Mesenchymal stem cell (in vitro differentiated cells and primary cell): Measurements from ENCODE around the gene MNAT1.

Source experiments
- DNase-seq: peaks from one replicate; pipeline ENCODE4 v3.0.0-alpha.2; 2013
- H2AFZ ChIP-seq: one replicate; pipeline ENCODE4 v1.6.1; 2013; ENCODE audit warnings: low read depth, mild to moderate bottlenecking, control low read depth, inconsistent platforms, low read length, moderate library complexity
- H2AK5ac ChIP-seq: 2 replicates; pipeline ENCODE4 v1.6.1; 2013; ENCODE audit warnings: low read length, moderate library complexity, mild to moderate bottlenecking, inconsistent platforms; ENCODE audit not compliant: severe bottlenecking
- H2BK120ac ChIP-seq: one replicate; pipeline ENCODE4 v1.6.1; 2013; ENCODE audit warnings: low read depth, mild to moderate bottlenecking, inconsistent platforms, low read length, moderate library complexity
- H2BK12ac ChIP-seq, 2 experiments: one replicate each; pipeline ENCODE4 v1.6.1; 2013; ENCODE audit warnings: inconsistent platforms in 2 of 2, low read length in 2 of 2, mild to moderate bottlenecking in 2 of 2, moderate library complexity in 2 of 2, control low read depth in 1 of 2
- H2BK15ac ChIP-seq: one replicate; pipeline ENCODE4 v1.6.1; 2013; ENCODE audit warnings: mild to moderate bottlenecking, low read depth, inconsistent platforms; ENCODE audit not compliant: poor library complexity, severe bottlenecking
- H2BK5ac ChIP-seq: 2 replicates; pipeline ENCODE4 v1.6.1; 2013; ENCODE audit warnings: low read depth, mild to moderate bottlenecking, low read length, control low read depth, inconsistent platforms; ENCODE audit not compliant: poor library complexity, severe bottlenecking
- H3K14ac ChIP-seq, 2 experiments: one replicate each; pipeline ENCODE4 v1.6.1; 2013; ENCODE audit warnings: inconsistent platforms in 2 of 2, low read length in 2 of 2, control low read depth in 1 of 2, mild to moderate bottlenecking in 1 of 2, moderate library complexity in 1 of 2
- H3K18ac ChIP-seq, 2 experiments: one replicate each; pipeline ENCODE4 v1.6.1; 2013; ENCODE audit warnings: inconsistent platforms in 2 of 2, low read length in 2 of 2, control low read depth in 1 of 2, low read depth in 1 of 2, mild to moderate bottlenecking in 1 of 2
- H3K23ac ChIP-seq, 2 experiments: one replicate each; pipeline ENCODE4 v1.6.1; 2013; ENCODE audit warnings: inconsistent platforms in 2 of 2, low read length in 2 of 2, mild to moderate bottlenecking in 2 of 2, moderate library complexity in 2 of 2, control low read depth in 1 of 2
- H3K27ac ChIP-seq: 2 replicates; pipeline ENCODE4 v1.5.1; 2013; ENCODE audit warnings: mild to moderate bottlenecking, moderate library complexity, low read length, control low read depth, inconsistent platforms; ENCODE audit not compliant: poor library complexity, severe bottlenecking
- H3K27me3 ChIP-seq, 2 experiments: 2 replicates each; pipeline versions ENCODE4 v1.6.1 to v1.7.0; 2013; ENCODE audit warnings: low read length in 2 of 2, mild to moderate bottlenecking in 2 of 2, moderate library complexity in 2 of 2, control low read depth in 1 of 2, inconsistent platforms in 1 of 2; ENCODE audit not compliant: control insufficient read depth in 1 of 2, insufficient read depth in 1 of 2
- H3K36me3 ChIP-seq, 2 experiments: 2 replicates each; pipeline versions ENCODE4 v1.6.1 to v1.7.0; 2013; ENCODE audit warnings: low read length in 2 of 2, control low read depth in 1 of 2, inconsistent platforms in 1 of 2, low read depth in 1 of 2, mild to moderate bottlenecking in 1 of 2; ENCODE audit not compliant: insufficient read depth in 2 of 2, control insufficient read depth in 1 of 2
- H3K4ac ChIP-seq, 2 experiments: one replicate each; pipeline ENCODE4 v1.6.1; 2013; ENCODE audit warnings: inconsistent platforms in 2 of 2, low read length in 2 of 2, mild to moderate bottlenecking in 2 of 2, moderate library complexity in 2 of 2, control low read depth in 1 of 2, low read depth in 1 of 2
- H3K4me1 ChIP-seq: 2 replicates; pipeline ENCODE4 v1.6.1; 2013; ENCODE audit warnings: low read depth, low read length, control low read depth; ENCODE audit not compliant: control insufficient read depth, insufficient read depth
- H3K4me2 ChIP-seq: 2 replicates; pipeline ENCODE4 v1.6.1; 2013; ENCODE audit warnings: low read length, mild to moderate bottlenecking, inconsistent platforms; ENCODE audit not compliant: poor library complexity, severe bottlenecking
- H3K4me3 ChIP-seq, 2 experiments: 2 replicates each; pipeline versions ENCODE4 v1.5.1 to v1.7.0; 2013; ENCODE audit warnings: low read length in 2 of 2, mild to moderate bottlenecking in 2 of 2, control low read depth in 1 of 2, low read depth in 1 of 2; ENCODE audit not compliant: insufficient read depth in 1 of 2
- H3K79me1 ChIP-seq: replicated peaks from 2 replicates; pipeline ENCODE4 v1.6.1; 2013; ENCODE audit warnings: mild to moderate bottlenecking, control low read depth, low read length, inconsistent platforms; ENCODE audit not compliant: poor library complexity, severe bottlenecking
- H3K9ac ChIP-seq: 2 replicates; pipeline ENCODE4 v1.7.0; 2013; ENCODE audit warnings: mild to moderate bottlenecking, low read length, moderate library complexity
- H3K9me3 ChIP-seq: 2 replicates; pipeline ENCODE4 v1.7.0; 2013; ENCODE audit warnings: mild to moderate bottlenecking, low read length; ENCODE audit not compliant: control insufficient read depth
- H4K8ac ChIP-seq: one replicate; pipeline ENCODE4 v1.6.1; 2013; ENCODE audit warnings: inconsistent platforms, mild to moderate bottlenecking, low read length, moderate library complexity
- H4K91ac ChIP-seq: one replicate; pipeline ENCODE4 v1.6.1; 2013; ENCODE audit warnings: mild to moderate bottlenecking, low read length, inconsistent platforms
- WGBS: methylation state at CpG from one replicate; pipeline ENCODE4 v1.1.7; 2013; ENCODE audit warnings: mixed read lengths; 5-methylcytosine and 5-hydroxymethylcytosine counted together

The MNAT1 gene

DNA sequence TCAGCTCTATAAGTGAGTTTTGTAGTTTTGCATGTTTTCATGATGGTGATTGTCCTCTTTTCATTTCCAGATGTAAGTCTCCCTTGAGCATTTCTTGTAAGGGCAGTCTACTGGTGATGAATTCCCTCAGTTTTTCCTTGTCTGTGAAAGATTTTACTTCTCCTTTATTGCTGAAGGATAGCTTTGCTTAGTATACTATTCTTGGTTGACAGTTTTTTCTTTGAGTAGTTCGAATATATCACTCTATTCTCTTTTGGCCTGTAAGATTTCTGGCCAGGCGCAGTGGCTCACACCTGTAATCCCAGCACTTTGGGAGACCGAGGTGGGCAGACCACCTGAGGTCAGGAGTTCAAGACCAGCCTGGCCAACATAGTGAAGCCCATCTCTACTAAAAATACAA lies 34.0 kb upstream of the MNAT1 start:
- DNase-seq, result no peak
- Histone ChIP-seq H3K4me1 (no peaks in the 10 kb centered on the region), H3K14ac (no peak overlapping the region), H2BK15ac (no peak overlapping the region), H2AK5ac (no peak overlapping the region), H4K91ac (no peak overlapping the region), H3K27me3 (no peaks in the 10 kb centered on the region), H3K4ac (no peak overlapping the region), H3K36me3 (no peaks in the 10 kb centered on the region), H2BK12ac (no peak overlapping the region), H2BK5ac (no peak overlapping the region), H3K9ac (no peak overlapping the region), H3K4me2 (no peak overlapping the region), H2AFZ (no peak overlapping the region), H4K8ac (no peak overlapping the region), H3K27ac (no peak overlapping the region), H2BK120ac (no peak overlapping the region), H3K4me3 (no peak overlapping the region), H3K23ac (no peak overlapping the region), H3K9me3 (peaks cover 51% of the 10 kb centered on the region), H3K79me1 (no peaks in the 10 kb centered on the region), H3K18ac (no peak overlapping the region)
- 90% methylated on average over 3 of the region's 3 CpGs for WGBS

DNA sequence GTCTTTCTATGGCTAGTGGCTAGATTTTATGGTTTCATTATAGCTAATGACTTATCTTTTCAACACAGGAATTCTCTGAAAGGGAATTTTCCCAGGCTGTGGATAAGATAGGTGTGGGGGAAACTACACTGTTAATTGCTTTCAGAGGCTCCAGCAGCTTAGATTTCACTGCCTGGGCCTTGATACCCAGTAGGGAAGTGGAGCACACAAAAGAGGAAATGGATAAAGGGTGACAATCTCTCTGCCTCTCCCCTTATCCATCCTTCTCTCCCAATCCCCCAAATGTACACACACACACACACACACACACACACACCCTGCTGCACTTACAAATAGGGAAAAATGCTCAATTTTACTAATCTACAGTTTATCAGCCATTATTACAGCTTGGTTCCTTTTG lies 29.5 kb upstream of the MNAT1 start:
- Histone ChIP-seq H3K27me3 (no peaks in the 10 kb centered on the region), H2BK12ac (no peak overlapping the region), H2AFZ (no peak overlapping the region), H3K14ac (no peak overlapping the region), H3K79me1 (no peaks in the 10 kb centered on the region), H3K4ac (no peak overlapping the region), H4K8ac (no peak overlapping the region), H2BK120ac (no peak overlapping the region), H3K9me3 (peaks cover 16% of the 10 kb centered on the region), H3K23ac (no peak overlapping the region), H2BK15ac (no peak overlapping the region), H4K91ac (no peak overlapping the region), H3K27ac (no peak overlapping the region), H3K18ac (no peak overlapping the region), H3K4me3 (no peak overlapping the region), H2AK5ac (no peak overlapping the region), H3K4me1 (no peaks in the 10 kb centered on the region), H2BK5ac (no peak overlapping the region), H3K4me2 (no peak overlapping the region), H3K9ac (no peak overlapping the region), H3K36me3 (no peaks in the 10 kb centered on the region)
- DNase-seq, result no peak

DNA sequence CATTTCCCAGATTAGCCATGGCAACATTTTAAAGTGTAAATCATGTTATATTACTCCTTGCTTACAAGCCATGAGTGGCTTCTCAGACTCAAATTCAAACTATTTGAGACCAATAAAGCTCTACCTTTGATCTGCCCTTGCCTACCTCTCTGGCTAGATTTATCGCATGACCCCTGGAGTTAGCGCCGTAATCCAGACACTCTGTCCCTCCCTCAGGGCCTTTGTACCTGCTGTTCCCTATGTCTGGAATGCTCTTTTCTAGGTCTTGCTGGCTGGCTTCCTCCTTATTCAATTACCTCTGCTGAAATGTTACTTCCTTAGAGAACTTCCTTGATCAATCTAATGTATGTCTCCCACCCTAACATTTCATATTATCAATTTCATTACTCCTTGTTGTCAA lies 26.7 kb upstream of the MNAT1 start:
- Histone ChIP-seq H3K14ac (no peak overlapping the region), H3K4me3 (no peak overlapping the region), H3K18ac (no peak overlapping the region), H2BK5ac (no peak overlapping the region), H3K27ac (no peak overlapping the region), H2BK15ac (no peak overlapping the region), H2BK12ac (no peak overlapping the region), H3K36me3 (peaks cover 0 to 3% of the 10 kb centered on the region in 2 experiments), H3K4ac (no peak overlapping the region), H2AK5ac (no peak overlapping the region), H3K27me3 (no peaks in the 10 kb centered on the region), H3K4me2 (no peak overlapping the region), H3K4me1 (no peaks in the 10 kb centered on the region), H3K79me1 (peaks cover 1% of the 10 kb centered on the region), H3K23ac (no peak overlapping the region), H4K91ac (no peak overlapping the region), H3K9me3 (no peaks in the 10 kb centered on the region), H3K9ac (no peak overlapping the region), H4K8ac (no peak overlapping the region), H2BK120ac (no peak overlapping the region), H2AFZ (no peak overlapping the region)
- no peak for DNase-seq
- WGBS, result 97% methylated on average over 3 of the region's 3 CpGs

DNA sequence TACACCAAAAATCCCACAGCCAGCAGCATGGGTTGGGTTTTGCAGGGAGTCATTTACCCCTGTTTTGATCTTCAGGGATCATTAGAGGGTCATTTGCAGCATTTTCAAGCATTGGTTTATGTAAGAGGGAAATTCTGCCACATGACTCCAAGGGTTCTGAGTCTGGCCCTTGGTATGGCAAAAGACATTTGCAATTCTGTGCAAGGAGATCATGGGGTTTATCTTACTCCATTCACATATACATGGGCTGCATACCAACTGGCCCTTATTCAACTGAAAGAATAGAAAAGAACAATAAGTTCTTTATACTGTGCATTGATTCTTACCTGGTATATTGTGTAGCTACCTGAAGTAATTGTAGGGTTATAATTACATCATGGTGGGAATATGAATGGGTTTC lies 24.1 kb upstream of the MNAT1 start:
- no peak overlapping the region for H3K4me2 ChIP-seq
- H2BK120ac ChIP-seq, result no peak overlapping the region
- no peak overlapping the region for H2BK15ac ChIP-seq
- H3K9ac ChIP-seq, result no peak overlapping the region
- no peaks in the 10 kb centered on the region for H3K9me3 ChIP-seq
- H2AFZ ChIP-seq, result no peak overlapping the region
- no peaks in the 10 kb centered on the region for H3K4me1 ChIP-seq
- no peak overlapping the region for H3K18ac ChIP-seq
- no peak for DNase-seq
- H2AK5ac ChIP-seq, result no peak overlapping the region
- no peak overlapping the region for H4K8ac ChIP-seq
- peaks cover 4 to 15% of the 10 kb centered on the region in 2 experiments for H3K36me3 ChIP-seq
- no peak overlapping the region for H4K91ac ChIP-seq
- H2BK12ac ChIP-seq, result no peak overlapping the region
- no peak overlapping the region for H2BK5ac ChIP-seq
- H3K14ac ChIP-seq, result no peak overlapping the region
- H3K27me3 ChIP-seq, result no peaks in the 10 kb centered on the region
- no peak overlapping the region for H3K4ac ChIP-seq
- no peak overlapping the region for H3K23ac ChIP-seq
- H3K27ac ChIP-seq, result no peak overlapping the region
- no peak overlapping the region for H3K4me3 ChIP-seq
- H3K79me1 ChIP-seq, result peaks cover 7% of the 10 kb centered on the region
